GM12872 (cell line): ENCODE data around the gene NT5DC3.

ENCODE experiments used
- TF ChIP-seq, protein P1 (sequence below): IDR thresholded peaks from 3 replicates; pipeline ENCODE4 v1.5.1; 2011; ENCODE audit warnings: low read depth, mild to moderate bottlenecking, low read length, moderate library complexity; ENCODE audit not compliant: insufficient read depth

NT5DC3 gene

DNA sequence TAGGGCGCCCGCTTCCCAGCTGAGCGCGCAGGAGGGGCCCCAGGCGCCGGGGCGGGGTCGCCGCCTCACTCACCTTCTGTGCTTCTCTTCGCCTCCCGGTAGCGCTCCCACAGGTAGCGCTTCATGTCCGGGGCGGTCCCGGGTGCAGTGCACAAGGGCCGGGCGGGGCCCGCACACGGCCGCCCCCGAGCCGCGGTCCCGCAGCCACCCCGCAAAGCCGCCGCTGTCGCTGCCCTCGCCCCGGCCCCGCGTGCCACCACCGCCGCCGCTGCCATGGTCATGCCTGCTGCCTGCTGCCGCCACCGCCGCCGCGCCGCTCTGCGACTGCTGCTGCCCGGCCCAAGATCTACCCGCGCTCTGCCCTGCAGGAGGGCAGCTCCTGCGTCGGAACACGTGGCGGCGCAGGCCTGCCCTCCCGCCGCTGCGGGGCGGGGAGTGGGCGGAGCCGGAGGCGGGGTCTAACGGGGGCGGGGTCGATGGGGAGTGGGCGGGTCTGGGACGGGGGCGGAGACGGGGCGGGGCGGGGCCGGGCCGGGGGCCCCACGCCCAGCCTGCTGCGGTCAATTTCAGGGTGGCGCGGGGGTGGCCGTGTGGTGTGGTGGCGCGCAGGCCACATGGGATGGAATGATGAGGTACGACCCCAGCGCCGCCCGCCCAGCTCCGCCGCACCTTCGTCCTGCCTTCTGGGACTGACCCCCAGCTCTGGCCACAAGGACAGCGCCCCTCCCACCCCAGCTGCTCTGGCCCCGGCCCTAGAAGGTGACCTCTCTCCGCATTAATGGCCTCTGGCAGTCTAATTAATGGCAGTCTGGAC lies at the start of gene NT5DC3:
TSS of gene NT5DC3 (minus strand) at position 359 of the 814 bp plus-strand sequence. CDS start at position 281, 78 bp downstream.
- TF ChIP-seq, protein P1, sequence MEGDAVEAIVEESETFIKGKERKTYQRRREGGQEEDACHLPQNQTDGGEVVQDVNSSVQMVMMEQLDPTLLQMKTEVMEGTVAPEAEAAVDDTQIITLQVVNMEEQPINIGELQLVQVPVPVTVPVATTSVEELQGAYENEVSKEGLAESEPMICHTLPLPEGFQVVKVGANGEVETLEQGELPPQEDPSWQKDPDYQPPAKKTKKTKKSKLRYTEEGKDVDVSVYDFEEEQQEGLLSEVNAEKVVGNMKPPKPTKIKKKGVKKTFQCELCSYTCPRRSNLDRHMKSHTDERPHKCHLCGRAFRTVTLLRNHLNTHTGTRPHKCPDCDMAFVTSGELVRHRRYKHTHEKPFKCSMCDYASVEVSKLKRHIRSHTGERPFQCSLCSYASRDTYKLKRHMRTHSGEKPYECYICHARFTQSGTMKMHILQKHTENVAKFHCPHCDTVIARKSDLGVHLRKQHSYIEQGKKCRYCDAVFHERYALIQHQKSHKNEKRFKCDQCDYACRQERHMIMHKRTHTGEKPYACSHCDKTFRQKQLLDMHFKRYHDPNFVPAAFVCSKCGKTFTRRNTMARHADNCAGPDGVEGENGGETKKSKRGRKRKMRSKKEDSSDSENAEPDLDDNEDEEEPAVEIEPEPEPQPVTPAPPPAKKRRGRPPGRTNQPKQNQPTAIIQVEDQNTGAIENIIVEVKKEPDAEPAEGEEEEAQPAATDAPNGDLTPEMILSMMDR: no peak

DNA sequence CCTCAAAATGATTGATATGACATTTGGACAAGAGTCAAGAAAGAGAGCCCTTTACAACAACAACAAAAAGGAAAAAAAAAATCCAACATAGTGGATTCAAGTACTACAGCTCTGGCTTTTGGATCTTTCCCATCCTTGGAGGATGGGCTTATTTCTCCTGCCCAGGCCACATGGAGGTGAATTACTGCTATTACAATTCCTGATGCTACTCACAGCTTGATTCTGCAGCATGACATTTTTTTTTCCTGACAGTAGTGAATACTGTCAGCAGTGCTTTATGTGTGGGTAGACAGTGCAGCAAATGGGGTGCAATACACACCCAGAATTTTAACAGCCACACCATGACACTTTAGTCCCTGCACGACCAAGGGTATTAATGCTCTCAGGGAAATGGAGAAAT lies 46.7 kb upstream of the NT5DC3 start:
- TF ChIP-seq, protein P1: no peak

DNA sequence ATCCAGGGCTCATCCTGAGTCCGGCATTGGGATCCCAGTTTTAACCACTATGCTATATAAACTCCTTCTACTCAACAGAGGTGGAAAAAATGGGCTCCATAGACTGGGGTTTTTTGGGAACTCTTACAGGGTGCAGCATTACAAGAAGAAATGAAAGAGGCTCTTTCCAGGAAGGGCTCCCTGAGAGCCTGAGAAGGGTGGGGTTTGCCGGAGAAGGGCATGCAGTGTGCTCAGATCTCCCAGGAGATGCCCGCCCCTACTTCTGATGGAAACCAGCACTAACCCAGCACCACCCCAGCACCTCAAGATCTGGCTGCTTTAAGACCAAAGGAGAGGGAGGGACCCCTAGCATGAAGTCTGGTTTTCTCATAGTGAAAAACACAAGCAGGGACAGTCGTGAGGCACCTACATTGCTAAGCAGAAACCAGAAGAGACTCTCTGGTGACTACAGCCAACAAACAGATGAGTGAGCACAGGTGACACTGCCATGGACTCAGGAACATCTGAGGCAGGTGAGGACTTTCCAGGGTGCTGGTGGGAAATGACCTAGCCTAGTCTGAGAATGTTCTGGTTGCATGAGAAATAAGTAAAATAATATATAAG lies 45.3 kb upstream of the NT5DC3 start:
- TF ChIP-seq, protein P1: no peak

DNA sequence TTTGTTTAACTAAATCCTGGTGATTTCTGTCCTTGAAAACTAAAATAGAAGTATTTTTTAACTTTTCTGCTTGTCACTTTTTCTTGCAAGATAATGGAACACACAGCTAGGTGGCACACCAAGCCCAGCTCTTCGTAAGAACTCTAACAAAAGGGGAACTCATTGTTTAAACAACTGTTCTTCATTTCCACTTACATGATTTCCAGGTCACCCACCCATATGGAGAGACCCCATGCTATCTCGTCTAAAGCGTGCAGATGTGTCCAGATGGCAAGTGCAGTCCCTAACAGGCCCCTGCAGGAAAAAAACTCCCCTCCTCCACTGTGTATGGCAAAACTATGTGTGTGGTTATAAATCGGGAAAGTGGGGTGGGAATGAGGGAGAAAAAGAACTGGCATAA lies 43.3 kb upstream of the NT5DC3 start:
- TF ChIP-seq, protein P1: peak; percentile 60

DNA sequence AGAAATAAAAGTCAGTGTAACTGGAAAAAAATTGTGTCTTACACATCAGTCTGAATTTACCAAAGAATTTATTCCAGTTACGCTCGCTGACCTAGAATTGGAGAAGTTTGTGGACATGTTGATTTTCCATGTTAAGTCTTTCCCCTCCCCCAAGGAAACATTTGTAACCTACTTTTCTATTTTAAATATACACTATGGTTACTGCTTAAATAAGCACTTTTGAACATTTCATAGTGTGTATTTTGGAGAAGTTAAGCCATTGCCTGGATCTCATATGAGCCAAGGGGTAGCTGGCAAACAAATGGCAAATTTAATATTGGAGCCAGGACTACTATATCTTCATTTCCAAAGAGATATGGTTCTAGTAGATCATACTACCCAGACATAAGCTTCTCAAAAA lies 42.9 kb upstream of the NT5DC3 start:
- TF ChIP-seq, protein P1: no peak

DNA sequence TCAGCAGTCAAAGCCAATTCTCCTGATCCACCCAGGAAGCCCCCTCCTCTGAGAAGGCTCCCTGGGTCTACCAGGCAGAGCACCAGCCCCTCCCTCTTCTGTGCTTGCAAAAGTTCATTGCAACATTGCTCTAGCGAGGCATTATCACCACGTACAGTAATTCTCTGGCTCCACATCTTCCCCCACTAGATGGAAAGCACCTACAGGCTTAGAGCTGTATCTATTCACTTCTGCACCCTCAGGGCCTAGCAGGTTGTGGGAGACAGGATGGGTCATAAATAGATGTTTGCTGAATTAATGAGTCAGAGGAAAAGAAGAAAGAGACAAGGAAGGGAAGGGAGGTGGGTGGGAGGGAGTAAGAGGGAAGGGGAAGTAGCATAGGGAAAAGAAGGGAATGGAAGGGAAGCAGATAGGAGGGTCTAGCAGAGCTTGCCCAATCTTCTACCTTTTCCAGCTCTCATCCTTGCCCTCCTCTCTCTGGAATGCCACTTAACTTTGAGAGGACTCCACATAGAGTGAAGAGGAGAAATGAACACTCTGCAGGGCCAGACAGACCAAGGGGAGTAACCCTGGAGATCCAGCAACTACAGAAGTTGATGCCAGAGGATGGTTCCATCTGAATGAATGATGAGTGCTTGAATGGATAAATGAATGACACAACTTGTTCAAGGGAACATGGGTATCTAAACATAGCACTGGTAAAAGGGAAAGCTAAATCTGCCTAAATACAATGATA lies 42.0 kb upstream of the NT5DC3 start:
- TF ChIP-seq, protein P1: no peak

DNA sequence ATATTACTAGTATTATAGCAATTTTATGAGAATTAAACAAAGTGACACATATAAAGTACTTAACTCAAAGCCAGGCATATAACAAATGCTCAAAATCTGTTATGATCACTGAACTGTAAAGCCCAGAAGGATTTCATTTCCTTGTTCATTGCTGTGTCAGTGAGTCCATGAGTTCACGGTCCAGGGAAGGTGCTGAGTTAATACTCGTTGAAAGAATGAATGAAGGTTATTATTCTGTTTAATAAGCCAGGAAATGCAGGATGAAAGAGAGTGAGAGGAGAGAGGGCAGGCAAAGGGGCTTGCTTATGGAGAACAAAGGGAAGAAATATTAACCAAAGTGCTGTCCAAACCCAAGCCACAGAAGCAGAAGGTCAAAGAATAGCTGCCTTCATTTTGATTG lies 40.2 kb upstream of the NT5DC3 start:
- TF ChIP-seq, protein P1: no peak
